Neuron (in vitro differentiated cells): Measurements from ENCODE around the gene KDR.

Source experiments
- H2AFZ ChIP-seq: one replicate; pipeline ENCODE4 v1.6.1; 2013; ENCODE audit warnings: low read depth, mild to moderate bottlenecking, inconsistent platforms, low read length, moderate library complexity
- H3K27me3 ChIP-seq: one replicate; pipeline ENCODE4 v1.6.1; 2013; ENCODE audit warnings: low read length; ENCODE audit not compliant: insufficient read depth
- H3K36me3 ChIP-seq: one replicate; pipeline ENCODE4 v1.6.1; 2013; ENCODE audit warnings: low read length; ENCODE audit not compliant: insufficient read depth
- H3K4me1 ChIP-seq: one replicate; pipeline ENCODE4 v1.6.1; 2013; ENCODE audit warnings: low read length; ENCODE audit not compliant: insufficient read depth
- H3K4me3 ChIP-seq: 2 replicates; pipeline ENCODE4 v1.5.1; 2013; ENCODE audit warnings: mild to moderate bottlenecking, low read length, moderate library complexity
- H3K9me3 ChIP-seq: one replicate; pipeline ENCODE4 v1.6.1; 2013; ENCODE audit warnings: low read length

The KDR gene

DNA sequence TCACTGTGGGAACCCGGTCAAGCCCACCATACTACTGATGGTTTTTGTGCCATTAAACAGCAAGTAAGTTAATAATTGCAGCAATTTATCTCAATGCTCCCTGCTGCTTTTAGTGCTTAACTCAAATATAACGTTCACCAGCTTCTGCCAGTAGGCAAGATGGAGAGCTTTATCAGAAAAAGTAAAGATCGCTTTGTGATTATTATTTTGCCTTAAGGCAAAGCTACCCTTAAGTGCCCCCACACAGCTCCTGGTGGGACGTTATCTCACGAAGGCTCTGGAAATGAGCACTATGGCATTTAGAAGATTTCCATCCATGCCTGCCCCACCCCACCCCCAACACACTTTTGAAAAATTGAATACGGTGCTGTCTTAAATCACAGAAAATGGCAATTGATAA, 59.4 kb downstream of the KDR start:
- H3K27me3 ChIP-seq, result no peaks in the 10 kb centered on the region
- H3K9me3 ChIP-seq, result no peaks in the 10 kb centered on the region
- H3K36me3 ChIP-seq, result no peaks in the 10 kb centered on the region
- no peaks in the 10 kb centered on the region for H3K4me1 ChIP-seq
- no peak overlapping the region for H3K4me3 ChIP-seq
- no peak overlapping the region for H2AFZ ChIP-seq

DNA sequence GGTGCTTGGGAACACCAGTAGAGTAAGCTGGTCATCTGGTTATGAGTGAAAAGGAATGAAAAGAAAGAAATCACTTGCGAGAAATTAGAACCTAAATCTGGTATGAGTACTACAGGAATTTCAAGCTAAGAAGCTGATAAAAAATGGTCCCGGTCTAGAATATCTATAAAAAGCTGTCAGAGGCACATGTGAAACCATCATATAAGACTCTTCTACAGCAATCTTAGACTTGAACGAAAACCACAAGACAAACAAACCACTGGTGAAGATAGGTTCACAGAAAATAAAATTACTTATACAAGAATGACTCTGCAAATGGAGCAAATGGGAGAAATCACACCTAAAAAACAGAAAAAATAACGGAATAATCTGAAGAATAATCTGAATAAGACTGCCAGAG, 69.9 kb downstream of the KDR start:
- Histone ChIP-seq H2AFZ (no peak overlapping the region), H3K9me3 (no peaks in the 10 kb centered on the region), H3K27me3 (no peaks in the 10 kb centered on the region), H3K36me3 (no peaks in the 10 kb centered on the region), H3K4me3 (no peak overlapping the region), H3K4me1 (no peaks in the 10 kb centered on the region)

DNA sequence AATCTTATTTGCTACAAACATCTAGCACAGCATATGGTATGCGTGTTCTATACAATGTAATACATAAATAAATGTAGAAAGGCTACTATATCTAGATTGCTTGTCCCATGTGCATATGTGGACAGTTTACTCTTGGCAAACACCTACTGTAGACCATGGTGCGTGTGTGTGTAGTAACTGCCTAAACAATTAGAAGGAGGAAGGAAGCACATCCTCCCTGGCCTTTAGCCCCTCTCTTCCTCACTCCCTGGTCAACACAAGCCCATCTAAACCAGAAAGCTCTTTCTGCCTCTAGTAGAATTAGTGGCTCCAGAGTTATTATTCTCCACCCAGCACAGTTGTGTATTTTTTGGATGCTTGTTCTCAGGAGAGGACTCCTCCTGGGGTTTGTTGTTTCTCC, 73.9 kb downstream of the KDR start:
- Histone ChIP-seq H3K9me3 (peaks cover 2% of the 10 kb centered on the region), H2AFZ (no peak overlapping the region), H3K36me3 (no peaks in the 10 kb centered on the region), H3K27me3 (no peaks in the 10 kb centered on the region), H3K4me3 (no peak overlapping the region), H3K4me1 (no peaks in the 10 kb centered on the region)

DNA sequence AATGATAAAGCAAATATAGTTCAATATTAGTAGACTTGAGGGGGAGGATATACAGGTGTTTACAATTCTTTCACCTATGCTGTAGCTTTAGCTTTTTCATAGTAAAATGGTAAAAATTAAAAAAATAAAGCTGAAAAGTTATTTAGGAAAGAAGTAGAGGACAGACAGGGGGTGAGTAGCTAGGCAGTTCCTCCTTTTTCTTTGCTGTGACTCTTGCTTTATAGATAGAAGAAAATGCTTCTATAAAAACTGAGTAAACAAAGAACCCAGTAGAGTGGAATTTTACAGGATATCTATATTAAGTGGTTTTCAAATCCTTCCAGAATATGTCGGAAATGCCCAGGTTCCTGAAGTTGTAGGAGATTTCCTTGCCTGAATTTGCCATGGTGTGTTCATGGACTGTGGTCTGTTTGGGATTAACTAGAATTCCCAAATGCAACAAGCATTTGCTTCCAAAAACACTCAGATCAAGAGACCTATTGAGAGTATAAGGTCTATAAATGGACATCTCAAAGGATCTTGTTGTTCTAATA, 74.9 kb downstream of the KDR start:
- H3K9me3 ChIP-seq, result peaks cover 2% of the 10 kb centered on the region
- no peak overlapping the region for H3K4me3 ChIP-seq
- no peak overlapping the region for H2AFZ ChIP-seq
- H3K4me1 ChIP-seq, result no peaks in the 10 kb centered on the region
- no peaks in the 10 kb centered on the region for H3K27me3 ChIP-seq
- no peaks in the 10 kb centered on the region for H3K36me3 ChIP-seq

DNA sequence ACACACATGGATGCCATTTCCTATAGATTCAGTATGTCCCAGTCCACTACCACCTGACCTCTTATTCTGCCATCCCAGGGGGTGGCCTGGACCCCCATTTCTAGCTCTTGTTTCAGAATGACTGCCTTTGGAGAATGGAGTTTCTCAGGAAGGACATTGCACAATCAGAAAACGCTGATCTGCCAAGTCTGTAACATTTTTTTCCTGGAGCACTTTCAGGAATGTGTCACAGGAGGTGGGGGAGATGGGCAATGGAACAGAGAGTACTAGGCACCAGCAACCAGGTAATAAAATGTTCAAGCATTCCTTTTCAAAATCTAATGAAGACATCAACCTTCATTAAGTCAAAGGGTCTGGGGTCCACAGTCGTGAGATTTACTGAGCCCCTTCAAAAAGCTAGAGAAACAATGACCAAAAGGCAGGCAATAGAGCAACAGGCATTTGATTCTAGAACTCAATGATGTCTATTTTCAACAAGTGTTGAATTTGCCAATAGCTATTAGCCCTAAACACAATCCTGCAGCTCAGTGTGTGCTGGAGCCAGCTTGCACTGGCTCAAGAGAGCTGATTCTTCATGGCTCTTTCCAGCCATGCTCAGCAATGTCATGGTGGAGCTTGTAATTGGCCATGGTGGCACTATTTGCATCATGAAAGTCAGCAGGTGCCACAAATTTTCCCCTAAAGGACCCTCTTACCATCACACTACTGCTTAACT, 87.1 kb downstream of the KDR start:
- Histone ChIP-seq H2AFZ (no peak overlapping the region), H3K9me3 (no peaks in the 10 kb centered on the region), H3K4me3 (no peak overlapping the region), H3K27me3 (no peaks in the 10 kb centered on the region), H3K4me1 (no peaks in the 10 kb centered on the region), H3K36me3 (no peaks in the 10 kb centered on the region)

DNA sequence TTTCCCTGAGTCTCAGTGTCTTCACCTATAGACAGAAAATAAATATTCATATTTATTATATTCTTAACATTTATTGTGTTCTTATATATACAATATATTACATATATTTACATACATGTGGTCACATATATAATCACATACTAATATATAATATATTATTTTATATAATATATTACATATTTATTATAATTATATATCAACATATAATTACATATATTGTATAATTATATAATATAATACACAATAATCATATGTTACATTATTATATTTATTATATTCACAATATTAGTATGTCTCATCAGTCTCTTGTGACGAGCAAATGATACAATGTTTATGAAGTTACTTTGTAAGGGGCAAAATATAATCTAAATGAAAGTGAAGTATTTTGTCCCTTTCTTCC, 87.7 kb downstream of the KDR start:
- Histone ChIP-seq H3K27me3 (no peaks in the 10 kb centered on the region), H3K9me3 (no peaks in the 10 kb centered on the region), H3K4me3 (no peak overlapping the region), H3K36me3 (no peaks in the 10 kb centered on the region), H3K4me1 (no peaks in the 10 kb centered on the region), H2AFZ (no peak overlapping the region)

DNA sequence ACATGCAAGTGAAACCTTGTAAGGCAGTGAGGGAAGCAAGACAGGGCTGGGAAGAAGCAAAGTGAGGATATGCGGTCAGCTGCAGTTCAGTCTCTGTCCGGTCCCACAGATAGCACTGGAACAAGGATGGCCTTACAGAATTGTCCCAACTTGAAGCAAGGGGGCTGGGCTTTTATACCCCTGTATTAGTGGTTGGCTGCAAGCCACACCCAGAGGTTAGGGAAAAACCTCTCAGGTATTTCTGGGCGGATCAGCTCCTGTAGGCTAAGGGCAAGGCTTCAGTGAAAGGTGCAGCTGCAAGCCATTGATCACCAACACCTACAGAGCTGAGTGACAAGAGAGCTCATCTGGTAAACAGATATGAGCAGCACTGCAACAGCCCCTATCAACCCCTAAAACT, 89.0 kb downstream of the KDR start:
- Histone ChIP-seq H3K27me3 (no peaks in the 10 kb centered on the region), H3K36me3 (no peaks in the 10 kb centered on the region), H3K4me3 (no peak overlapping the region), H3K4me1 (no peaks in the 10 kb centered on the region), H3K9me3 (no peaks in the 10 kb centered on the region), H2AFZ (no peak overlapping the region)

DNA sequence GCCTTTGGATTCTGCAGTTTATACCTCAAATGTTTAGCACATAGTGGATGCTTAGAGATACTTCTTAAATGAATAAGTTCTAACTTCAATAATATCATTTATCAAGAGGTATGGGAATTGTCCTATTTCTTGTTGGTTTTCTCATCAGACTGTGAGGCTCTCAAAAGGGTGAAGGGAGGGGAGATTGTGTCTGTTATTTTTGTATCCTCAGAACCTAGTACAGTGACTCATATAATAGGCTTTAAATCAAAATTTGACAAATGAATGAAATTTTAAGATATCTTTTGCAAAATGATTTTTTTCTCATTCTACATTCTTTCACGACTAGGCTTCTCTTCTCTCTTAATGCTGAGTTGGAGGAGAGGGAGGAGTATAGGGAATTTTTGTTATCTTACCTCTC, 89.5 kb downstream of the KDR start:
- no peaks in the 10 kb centered on the region for H3K27me3 ChIP-seq
- H3K9me3 ChIP-seq, result no peaks in the 10 kb centered on the region
- H3K36me3 ChIP-seq, result no peaks in the 10 kb centered on the region
- no peaks in the 10 kb centered on the region for H3K4me1 ChIP-seq
- H2AFZ ChIP-seq, result no peak overlapping the region
- H3K4me3 ChIP-seq, result no peak overlapping the region

DNA sequence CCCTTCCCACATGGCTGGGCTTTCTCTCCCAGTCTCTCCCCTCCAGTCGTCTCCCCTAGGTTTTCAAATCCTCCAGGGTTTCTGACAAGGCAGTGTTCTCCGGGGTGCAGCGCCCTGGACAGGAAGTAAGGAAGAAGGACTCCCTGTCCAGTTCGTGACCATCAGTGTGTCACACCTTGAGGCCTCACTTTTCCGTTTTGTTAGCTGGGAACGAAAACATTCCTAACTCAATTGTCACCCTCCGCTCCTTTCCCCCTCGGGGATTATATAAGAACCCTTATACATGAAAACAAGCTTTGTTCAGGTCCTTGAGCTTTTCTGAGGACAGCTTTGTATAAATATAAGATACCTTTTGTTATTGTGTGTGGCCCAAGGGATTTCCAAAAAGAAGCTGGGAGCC, 92.1 kb downstream of the KDR start:
- H3K4me1 ChIP-seq, result peaks cover 3% of the 10 kb centered on the region
- no peak overlapping the region for H3K4me3 ChIP-seq
- H3K9me3 ChIP-seq, result no peaks in the 10 kb centered on the region
- no peaks in the 10 kb centered on the region for H3K36me3 ChIP-seq
- H2AFZ ChIP-seq, result no peak overlapping the region
- H3K27me3 ChIP-seq, result no peaks in the 10 kb centered on the region

DNA sequence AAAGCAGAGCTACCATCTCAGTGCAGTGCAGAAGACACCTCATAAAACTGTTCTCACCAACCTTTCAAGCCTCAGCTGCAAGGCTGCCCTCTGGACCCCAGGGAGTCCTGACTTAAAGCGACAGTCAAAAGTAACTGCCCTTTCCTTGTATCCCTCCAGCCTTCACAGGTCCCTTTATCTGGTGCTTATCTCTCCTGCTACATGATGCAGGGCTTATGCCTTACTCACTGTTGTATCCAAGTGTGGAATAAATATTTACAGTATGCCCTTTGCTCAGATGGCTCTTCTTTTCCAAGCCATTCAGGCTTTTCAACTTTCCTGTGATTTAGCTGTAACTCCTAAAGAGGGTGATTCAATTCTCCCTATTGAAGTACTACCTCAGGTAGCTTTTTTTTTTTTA, 92.6 kb downstream of the KDR start:
- Histone ChIP-seq H3K9me3 (no peaks in the 10 kb centered on the region), H3K27me3 (no peaks in the 10 kb centered on the region), H3K4me1 (peaks cover 3% of the 10 kb centered on the region), H3K36me3 (no peaks in the 10 kb centered on the region), H2AFZ (no peak overlapping the region), H3K4me3 (no peak overlapping the region)

DNA sequence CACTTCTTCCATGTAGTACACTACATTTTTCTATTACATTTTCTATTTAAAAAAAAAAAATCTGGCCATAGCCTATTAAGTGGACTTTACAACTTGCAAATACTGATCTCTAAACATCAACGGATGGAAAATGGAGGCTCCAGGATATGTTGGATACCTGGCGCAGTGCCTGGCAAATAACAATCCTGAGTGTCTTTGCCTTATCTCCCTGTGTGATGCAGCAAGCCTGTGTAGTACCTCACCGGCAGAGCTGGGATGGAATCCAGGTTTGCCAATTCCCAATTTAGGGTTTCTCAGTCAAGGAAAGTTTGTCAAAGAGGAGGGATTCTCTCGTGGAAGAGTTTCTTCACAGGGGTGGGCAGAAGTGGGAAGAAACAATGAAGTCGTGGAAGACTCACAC, 93.2 kb downstream of the KDR start:
- Histone ChIP-seq H3K36me3 (no peaks in the 10 kb centered on the region), H3K4me3 (no peak overlapping the region), H3K9me3 (no peaks in the 10 kb centered on the region), H2AFZ (no peak overlapping the region), H3K4me1 (peaks cover 3% of the 10 kb centered on the region), H3K27me3 (no peaks in the 10 kb centered on the region)

DNA sequence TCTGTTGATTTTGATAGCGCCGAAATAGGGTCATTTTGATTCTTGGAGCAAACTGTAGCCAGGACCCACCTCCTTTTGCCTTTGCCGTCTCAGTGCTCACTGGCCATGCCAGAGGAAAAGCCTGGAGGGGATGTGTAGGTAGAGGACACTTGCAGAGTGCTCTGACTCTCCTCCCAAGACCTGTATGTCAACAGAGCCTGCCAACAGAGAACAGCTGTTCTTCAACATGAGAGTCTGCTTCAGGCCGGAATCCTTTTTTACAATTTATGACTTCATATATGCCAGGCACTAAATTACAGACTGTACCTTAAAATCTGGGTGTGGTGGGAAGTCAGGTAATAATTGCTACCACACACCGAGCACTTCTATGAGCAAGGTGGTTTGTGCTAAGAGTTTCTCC, 94.2 kb downstream of the KDR start:
- no peak overlapping the region for H2AFZ ChIP-seq
- no peak overlapping the region for H3K4me3 ChIP-seq
- H3K4me1 ChIP-seq, result peaks cover 3% of the 10 kb centered on the region
- H3K9me3 ChIP-seq, result no peaks in the 10 kb centered on the region
- no peaks in the 10 kb centered on the region for H3K36me3 ChIP-seq
- no peaks in the 10 kb centered on the region for H3K27me3 ChIP-seq

DNA sequence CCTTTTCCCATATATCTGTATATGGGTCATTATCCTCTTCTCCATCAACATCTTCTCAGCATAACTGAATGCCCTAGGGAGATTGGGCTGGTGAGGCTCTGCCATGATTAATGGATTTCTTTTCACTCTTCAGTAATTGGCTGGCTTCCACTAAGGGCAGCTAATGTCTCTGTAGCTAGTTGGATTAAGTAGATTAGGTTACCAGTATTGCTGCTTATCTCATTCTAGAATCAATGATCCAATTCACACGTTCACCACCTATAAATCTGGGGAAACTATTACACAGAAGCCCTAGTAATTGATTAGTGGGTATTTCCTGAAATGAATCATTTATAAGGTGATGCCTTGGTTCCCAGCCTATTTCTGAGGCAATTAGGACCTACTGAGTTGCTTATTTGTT, 94.8 kb downstream of the KDR start:
- H3K4me3 ChIP-seq, result no peak overlapping the region
- H3K4me1 ChIP-seq, result peaks cover 3% of the 10 kb centered on the region
- no peaks in the 10 kb centered on the region for H3K9me3 ChIP-seq
- no peak overlapping the region for H2AFZ ChIP-seq
- no peaks in the 10 kb centered on the region for H3K27me3 ChIP-seq
- H3K36me3 ChIP-seq, result no peaks in the 10 kb centered on the region
